T-cell (primary cell): ENCODE measurements around the gene PRELP. TPM values are rescaled to one million over a fixed set of nuclear protein-coding genes. Genes with fewer than 3 reads are reported as not detected.
"Not testable (repeated sequence)": the region's sequence is repeated elsewhere in the genome, so short reads cannot be mapped to it uniquely, and the experiment has no call there.

Experiments
- ATAC-seq, 4 experiments: fragments of 200-7000 bp in 3 of 4; fragments of 150-1000 bp in 1 of 4; cut with Tn5 transposase; replicated peaks in 1 of 4; 1 replicate in 3 of 4; 2 replicates in 1 of 4; pipeline ENCODE4 v1.10.0; 2021; ENCODE audit warnings: moderate library complexity in 3 of 4, mild to moderate bottlenecking in 2 of 4, moderate number of reproducible peaks in 1 of 4
- CTCF ChIA-PET, 2 donors: fragments of 300-600 bp; sonication (Branson Sonifier 250); formaldehyde crosslinking; loops; one replicate each; lab custom pipeline; 2022; ENCODE audit warnings: antibody characterized with exemption in 2 of 2; lab: Charles Lee
- POLR2A ChIA-PET, 2 donors: fragments of 300-600 bp; sonication (Branson Sonifier 250); formaldehyde crosslinking; loops; one replicate each; lab custom pipeline; 2022; ENCODE audit warnings: antibody characterized with exemption in 2 of 2; lab: Charles Lee
- DNase-seq, 35 experiments: peaks; one replicate each; pipeline versions ENCODE4 v3.0.0 to v3.0.0-alpha.2; 2013 to 2023
- H3K27ac ChIP-seq: one replicate; pipeline ENCODE4 v1.5.1; 2013; ENCODE audit warnings: low read length
- H3K27me3 ChIP-seq, 2 experiments: replicated peaks in 1 of 2; 1 replicate in 1 of 2; 2 replicates in 1 of 2; pipeline versions ENCODE4 v1.6.1 to v1.7.0; 2013; ENCODE audit warnings: low read length in 1 of 2, mixed read lengths in 1 of 2; ENCODE audit not compliant: control insufficient read depth in 2 of 2, insufficient read depth in 2 of 2; ENCODE audit errors: extremely low read depth in 1 of 2
- H3K36me3 ChIP-seq, 2 donors: 1 replicate in 1 of 2; 2 replicates in 1 of 2; pipeline versions ENCODE4 v1.6.1 to v1.7.0; 2013; ENCODE audit warnings: low read length in 1 of 2; ENCODE audit not compliant: control insufficient read depth in 2 of 2, insufficient read depth in 1 of 2; ENCODE audit errors: extremely low read depth in 1 of 2
- H3K4me1 ChIP-seq, 2 experiments: 1 replicate in 1 of 2; 2 replicates in 1 of 2; pipeline versions ENCODE4 v1.6.1 to v1.7.0; 2013; ENCODE audit warnings: low read length in 2 of 2, mixed read lengths in 1 of 2; ENCODE audit not compliant: insufficient read depth in 2 of 2, control insufficient read depth in 1 of 2; ENCODE audit errors: extremely low read depth in 1 of 2
- H3K4me3 ChIP-seq, 2 donors: 1 replicate in 1 of 2; 2 replicates in 1 of 2; pipeline versions ENCODE4 v1.5.1 to v1.7.0; 2013; ENCODE audit warnings: mild to moderate bottlenecking in 2 of 2, low read length in 1 of 2, moderate library complexity in 1 of 2; ENCODE audit not compliant: control insufficient read depth in 1 of 2; ENCODE audit errors: extremely low read depth in 1 of 2
- H3K9me3 ChIP-seq: 2 replicates; pipeline ENCODE4 v1.7.0; 2013
- H3K27ac Mint-ChIP-seq, 2 donors: one replicate each; pipeline ENCODE4 v1.8.0; 2020 to 2021; ENCODE audit warnings: mild to moderate bottlenecking in 2 of 2, mixed read lengths in 2 of 2
- H3K27me3 Mint-ChIP-seq, 2 donors: one replicate each; pipeline ENCODE4 v1.8.0; 2021 to 2022; ENCODE audit warnings: mixed read lengths in 2 of 2
- H3K36me3 Mint-ChIP-seq: one replicate; pipeline ENCODE4 v1.8.0; 2021; ENCODE audit warnings: mixed read lengths
- H3K4me1 Mint-ChIP-seq, 3 donors: one replicate each; pipeline ENCODE4 v1.8.0; 2020 to 2022; ENCODE audit warnings: mixed read lengths in 3 of 3, mild to moderate bottlenecking in 1 of 3
- H3K4me3 Mint-ChIP-seq, 3 donors: one replicate each; pipeline ENCODE4 v1.8.0; 2020 to 2022; ENCODE audit warnings: mild to moderate bottlenecking in 3 of 3, mixed read lengths in 3 of 3, moderate library complexity in 3 of 3
- H3K9me3 Mint-ChIP-seq, 3 donors: one replicate each; pipeline ENCODE4 v1.8.0; 2020 to 2022; ENCODE audit warnings: mixed read lengths in 3 of 3
- WGBS: methylation state at CpG from one replicate; pipeline ENCODE4 v1.1.5; 2013; ENCODE audit warnings: missing lambda C conversion rate; ENCODE audit not compliant: insufficient coverage; 5-methylcytosine and 5-hydroxymethylcytosine counted together
- total RNA-seq, 35 experiments: library from RNA in 6 of 35; stranded (reverse) in 6 of 35; fragments of 120-200 nt in 1 of 35; gene quantifications; one replicate each; pipeline versions ENCODE4 v1.2.1 to v1.2.4 and lab custom pipeline; 2013 to 2026

Gene PRELP
- total RNA-seq, 5 donors from 2014 or later (not counting 1 experiment from before 2014, with no cell fraction given) = 0.13 to 0.18 (median 0.13) TPM; not detected in 2

GRCh38 chr1:203464226-203464625 lies 11.4 kb upstream of the PRELP start:
- H3K36me3 Mint-ChIP-seq = no peaks in the 10 kb centered on the region
- Histone ChIP-seq H3K27ac (no peak overlapping the region), H3K36me3 (no peaks in the 10 kb centered on the region), H3K9me3 (no peaks in the 10 kb centered on the region), H3K27me3 (peaks cover 0 to 43% of the 10 kb centered on the region in 2 experiments), H3K4me3 (no peak overlapping the region), H3K4me1 (no peaks in the 10 kb centered on the region)
- ATAC-seq (no peak), DNase-seq (no peak)
- no peak overlapping the region for H3K4me3 Mint-ChIP-seq
- WGBS = 17% methylated on average over 2 of the region's 5 CpGs
- H3K27ac Mint-ChIP-seq = no peak overlapping the region
- ChIA-PET POLR2A (no interaction called here), CTCF (interaction anchor here in 1 of 2 donors (0.6 kb wide), 1 partner anchor 334 kb away, joined by 6 read pairs; no protein-coding TSS in a partner anchor)
- H3K9me3 Mint-ChIP-seq = no peaks in the 10 kb centered on the region
- H3K4me1 Mint-ChIP-seq = peaks cover 0 to 8% (median 0%) of the 10 kb centered on the region in 3 donors
- H3K27me3 Mint-ChIP-seq = peaks cover 36% of the 10 kb centered on the region in 2 donors

DNA sequence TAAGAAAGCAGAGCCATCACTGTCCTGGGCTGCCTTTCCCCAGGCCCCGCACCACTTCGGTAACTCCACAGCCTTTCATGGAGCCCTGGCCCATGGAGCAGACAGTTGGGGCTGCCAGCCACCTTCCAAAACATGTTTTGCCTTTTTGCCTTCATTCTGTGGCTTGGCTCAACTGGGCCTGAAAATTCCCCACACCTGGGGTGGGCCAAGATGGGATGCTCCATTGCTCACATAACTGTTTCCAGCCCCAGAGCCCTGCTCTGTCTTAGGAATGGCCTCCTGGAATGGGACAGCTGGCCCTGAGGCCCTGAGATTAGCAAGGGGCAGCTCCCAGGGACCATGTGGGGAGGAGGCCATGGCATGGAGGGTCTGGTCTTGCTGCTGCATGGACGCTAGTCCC lies 10.9 kb upstream of the PRELP start:
- H3K4me1 Mint-ChIP-seq = peaks cover 0 to 8% (median 0%) of the 10 kb centered on the region in 3 donors
- H3K4me3 ChIP-seq = no peak overlapping the region
- H3K36me3 ChIP-seq = no peaks in the 10 kb centered on the region
- H3K27ac ChIP-seq = no peak overlapping the region
- 79% methylated on average over 3 of the region's 3 CpGs for WGBS
- POLR2A ChIA-PET = no interaction called here
- H3K4me3 Mint-ChIP-seq = no peak overlapping the region
- ATAC-seq = no peak
- H3K4me1 ChIP-seq = no peaks in the 10 kb centered on the region
- no peaks in the 10 kb centered on the region for H3K9me3 ChIP-seq
- H3K36me3 Mint-ChIP-seq = no peaks in the 10 kb centered on the region
- no peak overlapping the region for H3K27ac Mint-ChIP-seq
- H3K27me3 Mint-ChIP-seq = peaks cover 35 to 36% of the 10 kb centered on the region in 2 donors
- H3K27me3 ChIP-seq = peaks cover 0 to 48% of the 10 kb centered on the region in 2 experiments
- CTCF ChIA-PET = interaction anchor here in 1 of 2 donors (0.6 kb wide), 2 partner anchors 12 to 335 kb away, joined by 5 to 6 read pairs; no protein-coding TSS in a partner anchor
- H3K9me3 Mint-ChIP-seq = no peaks in the 10 kb centered on the region
- DNase-seq = no peak

DNA sequence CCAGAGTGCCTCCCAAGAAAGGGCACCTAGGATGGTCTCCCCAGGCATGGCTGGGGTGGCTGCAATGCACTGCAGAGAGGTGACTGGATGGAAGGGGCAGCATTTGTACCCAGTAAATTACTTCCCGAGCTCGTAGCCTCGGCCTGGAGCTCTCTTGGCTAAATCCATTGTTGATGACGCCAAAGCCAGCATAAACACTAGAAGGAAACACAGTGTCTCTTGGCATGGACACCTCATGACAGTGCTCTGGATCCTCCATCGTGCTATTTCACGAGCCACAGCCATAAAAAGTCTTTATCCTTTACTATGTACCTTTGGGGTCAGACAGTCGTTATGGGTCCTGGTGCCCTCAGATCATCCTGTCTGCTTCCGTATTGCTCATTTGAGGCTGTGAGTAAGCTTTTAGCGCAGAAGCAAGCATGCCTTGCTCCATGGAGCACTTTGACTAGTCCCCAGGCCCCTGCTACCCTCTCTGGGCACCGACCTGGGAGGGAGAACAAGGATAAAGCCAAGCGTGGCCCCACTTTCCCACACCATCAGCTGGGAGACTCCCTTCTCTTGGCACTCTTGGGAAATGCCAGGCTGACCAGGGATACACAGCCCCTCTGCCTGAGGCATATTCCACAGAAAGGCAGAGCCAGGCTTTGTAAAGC lies 10.3 kb upstream of the PRELP start:
- POLR2A ChIA-PET = no interaction called here

GRCh38 chr1:203465948-203466347 lies 9.7 kb upstream of the PRELP start:
- no peak overlapping the region for H3K4me3 Mint-ChIP-seq
- H3K4me1 ChIP-seq = no peaks in the 10 kb centered on the region
- no peaks in the 10 kb centered on the region for H3K9me3 Mint-ChIP-seq
- no peak overlapping the region for H3K27ac ChIP-seq
- 43% methylated on average over 5 of the region's 7 CpGs for WGBS
- no peak for ATAC-seq
- H3K36me3 ChIP-seq = no peaks in the 10 kb centered on the region
- H3K4me3 ChIP-seq = no peak overlapping the region
- CTCF ChIA-PET = no interaction called here
- H3K4me1 Mint-ChIP-seq = peaks cover 0 to 6% (median 0%) of the 10 kb centered on the region in 3 donors
- DNase-seq = no peak
- peaks cover 0 to 54% of the 10 kb centered on the region in 2 experiments for H3K27me3 ChIP-seq
- H3K27me3 Mint-ChIP-seq = peaks cover 28 to 41% of the 10 kb centered on the region in 2 donors
- H3K27ac Mint-ChIP-seq = no peak overlapping the region
- no peaks in the 10 kb centered on the region for H3K9me3 ChIP-seq
- POLR2A ChIA-PET = no interaction called here
- no peaks in the 10 kb centered on the region for H3K36me3 Mint-ChIP-seq

More for the DNA sequence above, 10.3 kb upstream of the PRELP start:
- H3K4me1 Mint-ChIP-seq = peaks cover 0 to 8% (median 0%) of the 10 kb centered on the region in 3 donors
- no peaks in the 10 kb centered on the region for H3K9me3 Mint-ChIP-seq
- 80% methylated on average over 10 of the region's 11 CpGs for WGBS
- CTCF ChIA-PET = interaction anchor here in 1 of 2 donors (0.6 kb wide), 1 partner anchor 11 kb away, joined by 5 read pairs; no protein-coding TSS in a partner anchor
- H3K36me3 ChIP-seq = no peaks in the 10 kb centered on the region
- H3K4me1 ChIP-seq = no peaks in the 10 kb centered on the region
- H3K4me3 Mint-ChIP-seq = no peak overlapping the region
- H3K4me3 ChIP-seq = no peak overlapping the region
- H3K27ac Mint-ChIP-seq = no peak overlapping the region
- ATAC-seq = no peak
- no peaks in the 10 kb centered on the region for H3K9me3 ChIP-seq
- H3K27me3 ChIP-seq = peaks cover 0 to 53% of the 10 kb centered on the region in 2 experiments
- no peak for DNase-seq
- H3K27ac ChIP-seq = no peak overlapping the region
- peaks cover 32 to 38% of the 10 kb centered on the region in 2 donors for H3K27me3 Mint-ChIP-seq
- no peaks in the 10 kb centered on the region for H3K36me3 Mint-ChIP-seq

GRCh38 chr1:203466906-203467549 lies 8.6 kb upstream of the PRELP start:
- H3K36me3 Mint-ChIP-seq, H3K9me3 ChIP-seq, ATAC-seq, H3K4me1 Mint-ChIP-seq, H3K4me3 ChIP-seq, DNase-seq, H3K4me3 Mint-ChIP-seq, POLR2A ChIA-PET, H3K36me3 ChIP-seq, H3K27ac ChIP-seq, H3K4me1 ChIP-seq, CTCF ChIA-PET, H3K27ac Mint-ChIP-seq, H3K9me3 Mint-ChIP-seq: not testable (repeated sequence)
- peaks cover 20 to 37% of the 10 kb centered on the region in 2 donors for H3K27me3 Mint-ChIP-seq
- 95% methylated on average over 10 of the region's 13 CpGs for WGBS
- H3K27me3 ChIP-seq = peaks cover 0 to 53% of the 10 kb centered on the region in 2 experiments

DNA sequence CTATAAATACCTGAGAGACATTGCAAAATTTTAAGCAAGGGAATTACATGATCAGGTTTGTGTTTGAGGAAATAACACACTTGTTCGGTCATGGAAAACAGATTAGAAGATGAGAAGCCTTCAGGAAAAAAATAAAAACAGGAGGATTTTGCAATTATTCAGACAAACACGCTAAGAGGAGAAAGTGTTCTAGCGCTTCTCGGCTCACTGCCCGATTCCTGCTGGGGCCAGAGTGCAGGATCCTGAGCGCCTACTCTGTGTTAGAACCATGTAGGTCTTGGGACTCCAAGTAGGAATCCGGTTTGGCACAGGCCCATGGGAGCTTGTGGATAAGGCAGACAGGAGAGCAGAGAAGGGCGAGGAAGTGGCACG lies 8.1 kb upstream of the PRELP start:
- POLR2A ChIA-PET = no interaction called here
- no peaks in the 10 kb centered on the region for H3K4me1 Mint-ChIP-seq
- Histone ChIP-seq H3K4me3 (no peak overlapping the region), H3K36me3 (no peaks in the 10 kb centered on the region), H3K27me3 (peaks cover 0 to 54% of the 10 kb centered on the region in 2 experiments), H3K27ac (no peak overlapping the region), H3K4me1 (no peaks in the 10 kb centered on the region), H3K9me3 (no peaks in the 10 kb centered on the region)
- H3K36me3 Mint-ChIP-seq = no peaks in the 10 kb centered on the region
- H3K27ac Mint-ChIP-seq = no peak overlapping the region
- H3K4me3 Mint-ChIP-seq = no peak overlapping the region
- H3K27me3 Mint-ChIP-seq = peaks cover 21 to 34% of the 10 kb centered on the region in 2 donors
- no peak for ATAC-seq
- no peaks in the 10 kb centered on the region for H3K9me3 Mint-ChIP-seq
- 81% methylated on average over 7 of the region's 9 CpGs for WGBS
- CTCF ChIA-PET = no interaction called here
- no peak for DNase-seq
